Hematopoietic multipotent progenitor cell treated with erythropoietin and hydrocortisone succinate and interleukin-3 and kit ligand, for 8 days (in vitro differentiated cells): ENCODE data around the gene SMC2.

Experiments
- DNase-seq: peaks from one replicate; pipeline ENCODE4 v3.0.0-alpha.2; 2015

SMC2 gene

GRCh38 chr9:104107799-104108198, 13.7 kb downstream of the SMC2 start:
- DNase-seq = no peak

GRCh38 chr9:104108315-104108714, 14.2 kb downstream of the SMC2 start:
- DNase-seq = no peak

GRCh38 chr9:104110509-104110908, 16.4 kb downstream of the SMC2 start:
- DNase-seq = no peak

GRCh38 chr9:104118916-104119315, 24.8 kb downstream of the SMC2 start:
- no peak for DNase-seq

GRCh38 chr9:104121022-104121421, 26.9 kb downstream of the SMC2 start:
- DNase-seq = no peak

- DNase-seq = no peak
These were observed 44.2 kb downstream of the SMC2 start for GRCh38 chr9:104138243-104138868.

GRCh38 chr9:104142799-104143549, 48.9 kb downstream of the SMC2 start:
- DNase-seq = no peak

- DNase-seq = no peak
These were observed 49.4 kb downstream of the SMC2 start for GRCh38 chr9:104143550-104143910.

- no peak for DNase-seq
These were observed 50.2 kb downstream of the SMC2 start for GRCh38 chr9:104144336-104144735.

GRCh38 chr9:104173067-104173466, 79.0 kb downstream of the SMC2 start:
- no peak for DNase-seq

GRCh38 chr9:104177003-104177611, 83.0 kb downstream of the SMC2 start:
- DNase-seq = peak; percentile 23

- DNase-seq = no peak
These were observed 83.6 kb downstream of the SMC2 start for GRCh38 chr9:104177676-104178075.
